OCI-LY7 (cell line): ENCODE results near the gene SRPK2. TPM values are rescaled to one million over a fixed set of nuclear protein-coding genes. Genes with fewer than 3 reads are reported as not detected.

Source experiments
- BruUV-seq: library from RNA; stranded (reverse); fragments of 400-500 nt; replicated peaks from 2 replicates; lab custom pipeline; 2021; lab: Mats Ljungman, UMichigan
- CTCF ChIA-PET: fragments of 300-600 bp; sonication (Branson Sonifier 250); formaldehyde crosslinking; loops from one replicate; lab custom pipeline; 2022; ENCODE audit warnings: antibody characterized with exemption; ENCODE audit not compliant: unreplicated experiment; lab: Charles Lee
- POLR2A ChIA-PET: fragments of 300-600 bp; sonication (Branson Sonifier 250); formaldehyde crosslinking; loops from one replicate; lab custom pipeline; 2022; ENCODE audit warnings: antibody characterized with exemption; lab: Charles Lee
- DNase-seq: peaks from one replicate; pipeline ENCODE4 v3.0.0-alpha.2; 2015; ENCODE audit warnings: low spot score
- H2AFZ ChIP-seq: fragments of 200-600 bp; sonication (generic), shearing (Covaris generic); 2 replicates; pipeline ENCODE4 v1.6.1; 2014; ENCODE audit warnings: mild to moderate bottlenecking, antibody characterized with exemption, low read length, moderate library complexity
- H3K27ac ChIP-seq: fragments of 200-600 bp; sonication (generic); 2 replicates; pipeline ENCODE4 v1.5.1; 2014; ENCODE audit warnings: mixed run types, low read depth, mild to moderate bottlenecking, moderate library complexity, low read length, inconsistent platforms; ENCODE audit not compliant: poor library complexity, severe bottlenecking
- H3K36me3 ChIP-seq: fragments of 200-600 bp; sonication (generic); 2 replicates; pipeline ENCODE4 v1.6.1; 2014; ENCODE audit warnings: mild to moderate bottlenecking, antibody characterized with exemption, low read length, moderate library complexity, mixed read lengths; ENCODE audit not compliant: insufficient read depth
- H3K4me1 ChIP-seq: fragments of 200-600 bp; sonication (generic); 2 replicates; pipeline ENCODE4 v1.5.1; 2014; ENCODE audit warnings: mild to moderate bottlenecking, low read length; ENCODE audit not compliant: insufficient read depth, poor library complexity, severe bottlenecking
- H3K4me2 ChIP-seq: fragments of 200-600 bp; sonication (generic); 2 replicates; pipeline ENCODE4 v1.6.1; 2014; ENCODE audit warnings: mild to moderate bottlenecking, low read length
- H3K4me3 ChIP-seq: fragments of 200-600 bp; sonication (generic); 2 replicates; pipeline ENCODE4 v1.5.1; 2014; ENCODE audit warnings: mild to moderate bottlenecking, low read depth, low read length; ENCODE audit not compliant: poor library complexity, severe bottlenecking
- H3K79me2 ChIP-seq: fragments of 200-600 bp; sonication (generic); 2 replicates; pipeline ENCODE4 v1.6.1; 2016; ENCODE audit warnings: low read depth, mild to moderate bottlenecking, low read length, moderate library complexity, mixed read lengths; ENCODE audit not compliant: insufficient read depth
- H3K9me2 ChIP-seq: fragments of 200-600 bp; sonication (generic); 2 replicates; pipeline ENCODE4 v1.6.1; 2016; ENCODE audit warnings: mild to moderate bottlenecking, low read length, mixed read lengths; ENCODE audit not compliant: insufficient read depth
- H3K9me3 ChIP-seq: fragments of 200-600 bp; sonication (generic); 2 replicates; pipeline ENCODE4 v1.6.1; 2014; ENCODE audit warnings: mild to moderate bottlenecking, mixed run types, low read length, mixed read lengths
- H4K20me1 ChIP-seq: fragments of 200-600 bp; sonication (generic); 2 replicates; pipeline ENCODE4 v1.6.1; 2014; ENCODE audit warnings: mild to moderate bottlenecking, antibody characterized with exemption, low read length, moderate library complexity, mixed read lengths; ENCODE audit not compliant: insufficient read depth
- EZH2phosphoT487 ChIP-seq: fragments of 200-600 bp; sonication (generic); IDR thresholded peaks from 2 replicates; pipeline ENCODE4 v1.6.1; 2018; ENCODE audit warnings: low read depth, borderline replicate concordance, mild to moderate bottlenecking, mixed run types, antibody characterized with exemption, low read length, moderate library complexity, mixed read lengths
- intact Hi-C: fragments of 100-400 bp; cut with micrococcal nuclease; formaldehyde crosslinking; loops from one replicate; pipeline ENCODE4 v1.10.0; 2022; ENCODE audit not compliant: unreplicated experiment
- total RNA-seq, 2 experiments: library from RNA; depleted of rRNA in 1 of 2; stranded (reverse); fragments of >200 nt in 1 of 2; shearing (Covaris generic) in 1 of 2; gene quantifications; 2 replicates each; pipeline ENCODE4 v1.2.3, GENCODE V29; 2014 to 2022
- TF ChIP-seq, protein P1 (sequence below): fragments of 200-600 bp; sonication (generic); conservative IDR thresholded peaks from 2 replicates; pipeline ENCODE4 v1.5.1; 2014; ENCODE audit warnings: mild to moderate bottlenecking, antibody characterized with exemption, low read length, moderate library complexity, mixed read lengths

SRPK2 gene
- total RNA-seq, 2 experiments from 2014 or later: 22.1 to 26.8 TPM

- intact Hi-C loops: no loop called here
- Histone ChIP-seq H3K4me2 (no peak overlapping the region), H4K20me1 (no peaks in the 10 kb centered on the region), H3K36me3 (peaks cover 8% of the 10 kb centered on the region; the same call in 1 of the 2 replicates), H3K27ac (no peak overlapping the region), H2AFZ (no peak overlapping the region), H3K9me2 (no peaks in the 10 kb centered on the region), H3K79me2 (no peaks in the 10 kb centered on the region), H3K4me3 (no peak overlapping the region), H3K4me1 (no peaks in the 10 kb centered on the region), H3K9me3 (no peaks in the 10 kb centered on the region)
- no TSS peak for BruUV-seq
- ChIA-PET CTCF (no interaction called here), POLR2A (interaction anchor here (0.6 kb wide), 1 partner anchor 20 kb away, joined by 4 read pairs; no protein-coding TSS in a partner anchor)
- TF ChIP-seq EZH2phosphoT487: no peak
- TF ChIP-seq, protein P1, sequence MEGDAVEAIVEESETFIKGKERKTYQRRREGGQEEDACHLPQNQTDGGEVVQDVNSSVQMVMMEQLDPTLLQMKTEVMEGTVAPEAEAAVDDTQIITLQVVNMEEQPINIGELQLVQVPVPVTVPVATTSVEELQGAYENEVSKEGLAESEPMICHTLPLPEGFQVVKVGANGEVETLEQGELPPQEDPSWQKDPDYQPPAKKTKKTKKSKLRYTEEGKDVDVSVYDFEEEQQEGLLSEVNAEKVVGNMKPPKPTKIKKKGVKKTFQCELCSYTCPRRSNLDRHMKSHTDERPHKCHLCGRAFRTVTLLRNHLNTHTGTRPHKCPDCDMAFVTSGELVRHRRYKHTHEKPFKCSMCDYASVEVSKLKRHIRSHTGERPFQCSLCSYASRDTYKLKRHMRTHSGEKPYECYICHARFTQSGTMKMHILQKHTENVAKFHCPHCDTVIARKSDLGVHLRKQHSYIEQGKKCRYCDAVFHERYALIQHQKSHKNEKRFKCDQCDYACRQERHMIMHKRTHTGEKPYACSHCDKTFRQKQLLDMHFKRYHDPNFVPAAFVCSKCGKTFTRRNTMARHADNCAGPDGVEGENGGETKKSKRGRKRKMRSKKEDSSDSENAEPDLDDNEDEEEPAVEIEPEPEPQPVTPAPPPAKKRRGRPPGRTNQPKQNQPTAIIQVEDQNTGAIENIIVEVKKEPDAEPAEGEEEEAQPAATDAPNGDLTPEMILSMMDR: no peak
- no peak for DNase-seq
Measured at GRCh38 chr7:105130580-105130979, 258.1 kb downstream of the SRPK2 start.

GRCh38 chr7:105130048-105130447 is 258.7 kb downstream of the SRPK2 start:
- Histone ChIP-seq H3K9me3 (no peaks in the 10 kb centered on the region), H3K4me2 (no peak overlapping the region), H2AFZ (no peak overlapping the region), H3K36me3 (peaks cover 8% of the 10 kb centered on the region; the same call in 1 of the 2 replicates), H3K4me1 (no peaks in the 10 kb centered on the region), H3K27ac (no peak overlapping the region), H4K20me1 (no peaks in the 10 kb centered on the region), H3K79me2 (no peaks in the 10 kb centered on the region), H3K4me3 (no peak overlapping the region), H3K9me2 (no peaks in the 10 kb centered on the region)
- DNase-seq: no peak
- ChIA-PET POLR2A (no interaction called here), CTCF (no interaction called here)
- intact Hi-C loops: no loop called here
- TF ChIP-seq, protein P1: no peak
- no peak for TF ChIP-seq EZH2phosphoT487
- BruUV-seq: no TSS peak

GRCh38 chr7:105127179-105127578 is 261.5 kb downstream of the SRPK2 start:
- no peak for TF ChIP-seq EZH2phosphoT487
- TF ChIP-seq, protein P1: no peak
- Histone ChIP-seq H2AFZ (no peak overlapping the region), H3K4me1 (no peaks in the 10 kb centered on the region), H3K9me3 (no peaks in the 10 kb centered on the region), H4K20me1 (no peaks in the 10 kb centered on the region), H3K4me3 (no peak overlapping the region), H3K4me2 (no peak overlapping the region), H3K27ac (no peak overlapping the region), H3K9me2 (no peaks in the 10 kb centered on the region), H3K36me3 (peaks cover 3% of the 10 kb centered on the region; the same call in 1 of the 2 replicates), H3K79me2 (no peaks in the 10 kb centered on the region)
- DNase-seq: no peak
- ChIA-PET POLR2A (interaction anchor here (0.7 kb wide), 1 partner anchor 16 kb away, joined by 3 read pairs; no protein-coding TSS in a partner anchor), CTCF (interaction anchor here (0.6 kb wide), 1 partner anchor 239 kb away, joined by 3 read pairs; no protein-coding TSS in a partner anchor)
- BruUV-seq: no TSS peak
- intact Hi-C loops: no loop called here
